Measurements from ENCODE around the gene FNBP1.
A peak's percentile ranks its signal among the peaks of the same experiment; 100 is the strongest.
"Not testable (repeated sequence)": the region's sequence is repeated elsewhere in the genome, so short reads cannot be mapped to it uniquely, and the experiment has no call there.

Gene FNBP1

DNA sequence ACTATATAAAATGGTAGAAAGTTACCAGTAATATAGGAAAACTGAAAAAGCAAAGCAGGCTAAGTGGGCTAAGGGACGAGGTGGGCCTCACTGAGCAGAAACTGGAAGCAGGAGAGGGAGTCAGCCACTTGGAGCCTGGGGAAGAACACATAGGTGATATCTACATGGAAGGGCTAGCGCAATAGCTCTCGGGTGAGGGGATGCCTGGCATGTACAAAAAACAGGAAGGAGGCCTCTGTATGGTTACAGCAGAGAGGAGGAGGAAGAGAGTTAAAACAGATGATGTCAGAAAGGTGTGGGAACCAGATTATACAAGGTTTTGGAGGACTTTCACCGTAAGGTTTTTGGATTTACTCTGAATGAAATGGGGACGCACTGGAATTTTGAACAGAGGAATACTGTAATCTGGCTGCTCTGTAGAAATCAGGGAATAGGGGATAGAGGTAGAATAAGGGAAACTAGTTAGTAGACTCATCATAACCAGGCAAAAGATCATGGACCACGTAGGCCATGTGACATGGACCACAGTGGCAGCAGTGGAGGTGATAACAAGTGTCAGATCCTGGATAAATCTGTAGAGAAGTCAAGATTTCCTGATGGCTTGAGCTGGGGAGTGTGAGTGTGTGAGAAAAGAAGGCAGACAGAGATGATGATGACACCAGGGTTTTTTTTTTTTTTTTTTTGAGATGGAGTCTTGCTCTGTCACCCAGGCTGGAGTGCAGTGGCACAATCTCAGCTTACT, 52.5 kb downstream of the FNBP1 start:
- TF ChIP-seq, protein P1, sequence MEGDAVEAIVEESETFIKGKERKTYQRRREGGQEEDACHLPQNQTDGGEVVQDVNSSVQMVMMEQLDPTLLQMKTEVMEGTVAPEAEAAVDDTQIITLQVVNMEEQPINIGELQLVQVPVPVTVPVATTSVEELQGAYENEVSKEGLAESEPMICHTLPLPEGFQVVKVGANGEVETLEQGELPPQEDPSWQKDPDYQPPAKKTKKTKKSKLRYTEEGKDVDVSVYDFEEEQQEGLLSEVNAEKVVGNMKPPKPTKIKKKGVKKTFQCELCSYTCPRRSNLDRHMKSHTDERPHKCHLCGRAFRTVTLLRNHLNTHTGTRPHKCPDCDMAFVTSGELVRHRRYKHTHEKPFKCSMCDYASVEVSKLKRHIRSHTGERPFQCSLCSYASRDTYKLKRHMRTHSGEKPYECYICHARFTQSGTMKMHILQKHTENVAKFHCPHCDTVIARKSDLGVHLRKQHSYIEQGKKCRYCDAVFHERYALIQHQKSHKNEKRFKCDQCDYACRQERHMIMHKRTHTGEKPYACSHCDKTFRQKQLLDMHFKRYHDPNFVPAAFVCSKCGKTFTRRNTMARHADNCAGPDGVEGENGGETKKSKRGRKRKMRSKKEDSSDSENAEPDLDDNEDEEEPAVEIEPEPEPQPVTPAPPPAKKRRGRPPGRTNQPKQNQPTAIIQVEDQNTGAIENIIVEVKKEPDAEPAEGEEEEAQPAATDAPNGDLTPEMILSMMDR (IDR thresholded peaks at IDR 0.05; ENCODE audit: low read length, missing control alignments) = no peak
- peak; percentile 29 for DNase-seq (ENCODE audit: low read depth)
- H3K4me3 ChIP-seq (replicated peaks; ENCODE audit: low read depth, low read length) = no peak overlapping the region

DNA sequence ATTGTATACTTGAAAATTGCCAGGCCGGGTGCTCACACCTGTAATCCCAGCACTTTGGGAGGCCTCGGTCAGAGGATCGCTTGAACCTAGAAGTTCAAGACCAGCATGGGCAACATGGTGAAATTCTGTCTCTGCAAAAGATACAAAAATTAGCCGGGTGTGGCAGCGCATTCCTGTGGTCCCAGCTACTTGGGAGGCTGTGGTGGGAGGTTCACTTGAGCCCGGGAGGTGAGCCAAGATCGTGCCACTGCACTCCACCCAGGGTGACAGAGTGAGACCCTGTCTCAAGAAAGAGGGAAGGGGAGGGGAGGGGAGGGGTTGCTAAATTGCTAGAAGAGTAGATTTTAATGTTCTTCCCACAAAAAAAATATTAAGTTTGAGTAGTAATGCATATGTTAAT, 53.2 kb downstream of the FNBP1 start:
- TF ChIP-seq, protein P1 (IDR thresholded peaks at IDR 0.05; ENCODE audit: low read length, missing control alignments) = no peak
- DNase-seq (ENCODE audit: low read depth) = peak; percentile 71
- H3K4me3 ChIP-seq (replicated peaks; ENCODE audit: low read depth, low read length) = no peak overlapping the region

DNA sequence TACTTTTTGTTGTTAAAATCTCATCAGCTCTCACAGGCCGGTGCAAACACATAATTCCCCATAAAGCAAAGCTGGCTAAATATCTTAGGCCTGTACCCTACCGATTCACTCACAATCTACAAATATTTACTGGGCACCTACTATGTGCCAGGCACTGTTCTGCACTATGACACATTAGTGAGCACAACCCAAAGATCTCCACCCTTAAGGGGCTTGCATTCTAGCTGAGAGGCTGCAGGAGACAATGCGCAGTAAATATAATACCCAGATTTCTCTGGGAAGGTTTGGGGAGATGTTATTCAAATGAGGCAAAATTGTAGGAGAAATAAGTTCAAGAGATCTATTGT, 53.7 kb downstream of the FNBP1 start:
- DNase-seq (ENCODE audit: low read depth) = no peak
- TF ChIP-seq, protein P1 (IDR thresholded peaks at IDR 0.05; ENCODE audit: low read length, missing control alignments) = no peak
- no peak overlapping the region for H3K4me3 ChIP-seq (replicated peaks; ENCODE audit: low read depth, low read length)

DNA sequence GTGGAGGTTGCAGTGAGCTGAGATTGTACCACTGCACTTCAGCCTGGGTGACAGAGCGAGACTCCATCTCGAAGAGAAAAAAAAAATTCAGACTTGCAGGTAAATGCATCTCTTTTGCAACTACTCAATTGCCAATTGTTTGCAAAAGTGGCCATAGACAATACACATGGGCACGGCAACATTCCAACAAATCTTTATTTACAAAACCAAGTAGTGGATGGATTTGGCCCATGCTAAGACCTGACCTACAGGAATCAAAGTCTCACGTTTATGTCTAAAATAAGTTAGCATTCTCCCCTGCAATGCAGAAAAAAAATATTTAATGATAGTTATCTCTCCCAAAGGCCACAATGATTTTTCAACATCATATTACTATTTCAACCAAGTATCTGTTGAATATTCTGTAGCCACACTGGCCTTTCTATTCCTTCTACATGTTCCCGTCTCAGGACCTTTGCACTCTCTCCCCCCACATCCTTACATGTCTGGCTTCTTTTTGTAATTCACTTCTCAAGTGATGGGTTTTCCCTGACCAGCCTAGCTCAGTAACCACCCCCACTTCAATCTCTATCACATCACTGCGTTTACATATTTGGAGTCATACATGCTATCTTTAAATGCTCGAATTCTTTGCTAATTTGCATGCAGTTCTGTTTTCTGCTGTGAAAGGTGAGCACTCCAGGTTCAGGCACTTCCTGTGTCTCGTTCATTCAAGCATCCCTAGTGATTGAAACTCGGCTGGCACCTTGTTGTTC, 54.2 kb downstream of the FNBP1 start:
- no peak overlapping the region for H3K4me3 ChIP-seq (replicated peaks; ENCODE audit: low read depth, low read length)
- TF ChIP-seq, protein P1 (IDR thresholded peaks at IDR 0.05; ENCODE audit: low read length, missing control alignments) = no peak
- no peak for DNase-seq (ENCODE audit: low read depth)

DNA sequence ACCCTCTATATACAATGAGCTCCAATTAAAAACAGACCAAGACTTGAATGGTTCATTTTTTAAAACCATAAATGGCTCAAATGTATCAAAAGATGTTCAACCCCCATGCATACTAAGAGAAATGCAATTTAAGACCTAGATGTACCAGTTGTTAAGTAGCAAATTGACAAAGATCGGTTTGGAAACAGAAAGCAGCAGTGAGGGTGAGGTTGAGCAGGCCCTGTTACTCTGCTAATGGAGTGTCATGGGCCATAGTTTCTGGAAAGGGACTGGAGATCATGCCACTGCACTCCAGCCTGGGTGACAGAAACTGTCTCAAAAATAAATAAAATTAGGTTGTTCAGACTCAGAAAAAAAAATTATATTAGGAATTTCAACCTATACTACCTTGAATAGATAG, 55.0 kb downstream of the FNBP1 start:
- no peak overlapping the region for H3K4me3 ChIP-seq (replicated peaks; ENCODE audit: low read depth, low read length)
- TF ChIP-seq, protein P1 (IDR thresholded peaks at IDR 0.05; ENCODE audit: low read length, missing control alignments) = no peak
- no peak for DNase-seq (ENCODE audit: low read depth)

DNA sequence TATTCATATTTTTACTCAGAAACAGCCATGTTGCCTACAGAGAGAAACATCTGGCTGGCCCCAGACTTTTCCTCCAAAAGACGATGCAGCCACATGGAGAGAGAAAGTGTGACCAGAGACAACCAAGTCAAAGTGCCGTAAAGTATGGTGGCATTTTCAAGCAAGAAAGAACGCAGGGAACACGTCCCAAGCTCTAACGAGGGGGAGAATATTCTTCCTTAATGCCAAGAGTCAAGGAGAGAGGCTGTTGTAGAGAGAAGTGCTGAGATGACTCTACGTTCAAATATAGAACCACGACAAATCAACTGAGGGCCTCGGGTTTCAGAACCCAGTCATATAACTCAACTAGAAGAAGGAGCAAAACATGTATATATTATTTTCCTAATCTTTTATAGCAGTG, 55.9 kb downstream of the FNBP1 start:
- H3K4me3 ChIP-seq (replicated peaks; ENCODE audit: low read depth, low read length) = no peak overlapping the region
- no peak for DNase-seq (ENCODE audit: low read depth)
- TF ChIP-seq, protein P1 (IDR thresholded peaks at IDR 0.05; ENCODE audit: low read length, missing control alignments) = no peak

DNA sequence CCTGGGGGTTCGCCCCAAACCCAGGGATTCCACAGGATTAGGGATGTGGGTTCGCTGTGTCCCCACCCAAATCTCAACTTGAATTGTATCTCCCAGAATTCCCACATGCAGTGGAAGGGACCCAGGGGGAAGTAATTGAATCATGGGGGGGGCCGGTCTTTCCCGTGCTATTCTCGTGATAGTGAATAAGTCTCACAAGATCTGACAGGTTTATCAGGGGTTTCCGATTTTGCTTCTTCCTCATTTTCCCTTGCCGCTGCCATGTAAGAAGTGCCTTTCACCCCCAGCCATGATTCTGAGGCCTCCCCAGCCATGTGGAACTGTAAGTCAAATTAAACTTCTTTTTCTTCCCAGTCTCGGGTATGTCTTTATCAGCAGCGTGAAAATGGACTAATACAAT, 58.4 kb downstream of the FNBP1 start:
- not testable (repeated sequence) for H3K4me3 ChIP-seq (replicated peaks; ENCODE audit: low read depth, low read length); DNase-seq (ENCODE audit: low read depth)
